SU-DHL-6 (cell line): ENCODE data around the gene FBXW7.

ENCODE experiments used
- EZH2phosphoT487 ChIP-seq: fragments of 200-600 bp; sonication (generic), shearing (Covaris generic); conservative IDR thresholded peaks from 2 replicates; pipeline ENCODE4 v1.6.1; 2018; ENCODE audit warnings: mild to moderate bottlenecking, antibody characterized with exemption, low read length, moderate library complexity, mixed read lengths
- TF ChIP-seq, protein P1 (sequence below): fragments of 200-600 bp; sonication (generic); IDR thresholded peaks from one replicate; pipeline ENCODE4 v1.5.1; 2017; ENCODE audit warnings: antibody characterized with exemption, mild to moderate bottlenecking, low read length, moderate library complexity; ENCODE audit not compliant: insufficient read depth, poor library complexity, severe bottlenecking

DNA sequence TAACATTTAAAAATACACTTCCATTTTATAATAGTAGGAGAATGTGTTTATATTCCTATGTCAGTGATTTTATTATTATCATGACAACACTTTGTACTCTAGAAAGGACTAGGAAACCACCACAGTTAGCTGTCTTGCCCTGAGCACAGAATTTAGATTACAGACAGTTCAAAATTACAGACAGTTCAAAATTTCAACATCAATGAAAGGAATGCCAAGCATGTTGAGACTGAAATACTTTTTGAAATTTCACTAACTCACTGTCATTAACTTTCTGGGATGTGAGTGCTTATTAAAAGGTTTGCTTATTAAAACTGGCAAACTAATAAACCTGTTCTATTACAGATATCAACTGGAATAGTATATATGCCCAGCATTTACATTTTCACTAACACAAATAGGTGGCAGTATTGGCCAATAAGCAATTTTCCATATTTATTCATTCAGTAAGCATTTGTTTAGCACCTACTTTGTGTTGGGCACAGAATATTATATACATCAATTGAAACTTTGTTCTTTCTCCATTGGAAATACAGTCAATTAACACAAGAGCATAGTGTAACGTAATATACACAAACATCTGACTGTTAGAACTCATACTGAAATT, 179.4 kb downstream of the FBXW7 start:
- TF ChIP-seq, protein P1, sequence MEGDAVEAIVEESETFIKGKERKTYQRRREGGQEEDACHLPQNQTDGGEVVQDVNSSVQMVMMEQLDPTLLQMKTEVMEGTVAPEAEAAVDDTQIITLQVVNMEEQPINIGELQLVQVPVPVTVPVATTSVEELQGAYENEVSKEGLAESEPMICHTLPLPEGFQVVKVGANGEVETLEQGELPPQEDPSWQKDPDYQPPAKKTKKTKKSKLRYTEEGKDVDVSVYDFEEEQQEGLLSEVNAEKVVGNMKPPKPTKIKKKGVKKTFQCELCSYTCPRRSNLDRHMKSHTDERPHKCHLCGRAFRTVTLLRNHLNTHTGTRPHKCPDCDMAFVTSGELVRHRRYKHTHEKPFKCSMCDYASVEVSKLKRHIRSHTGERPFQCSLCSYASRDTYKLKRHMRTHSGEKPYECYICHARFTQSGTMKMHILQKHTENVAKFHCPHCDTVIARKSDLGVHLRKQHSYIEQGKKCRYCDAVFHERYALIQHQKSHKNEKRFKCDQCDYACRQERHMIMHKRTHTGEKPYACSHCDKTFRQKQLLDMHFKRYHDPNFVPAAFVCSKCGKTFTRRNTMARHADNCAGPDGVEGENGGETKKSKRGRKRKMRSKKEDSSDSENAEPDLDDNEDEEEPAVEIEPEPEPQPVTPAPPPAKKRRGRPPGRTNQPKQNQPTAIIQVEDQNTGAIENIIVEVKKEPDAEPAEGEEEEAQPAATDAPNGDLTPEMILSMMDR = no peak
- TF ChIP-seq EZH2phosphoT487 = no peak
